ENCODE data around the gene TMEM219.

TMEM219 gene

GRCh38 chr16:30004424-30004776, 42.5 kb downstream of the TMEM219 start:
- TF ChIP-seq GABPA (IDR thresholded peaks at IDR 0.05; ENCODE audit: low read depth) (no peak), REST (IDR thresholded peaks at IDR 0.05; ENCODE audit: insufficient replicate concordance, low read depth) (no peak), SPI1 (IDR thresholded peaks at IDR 0.05; ENCODE audit: borderline replicate concordance, low read depth) (no peak), POLR2AphosphoS5 (IDR thresholded peaks at IDR 0.05; ENCODE audit: low read depth) (no peak)
- TF ChIP-seq, protein P1, sequence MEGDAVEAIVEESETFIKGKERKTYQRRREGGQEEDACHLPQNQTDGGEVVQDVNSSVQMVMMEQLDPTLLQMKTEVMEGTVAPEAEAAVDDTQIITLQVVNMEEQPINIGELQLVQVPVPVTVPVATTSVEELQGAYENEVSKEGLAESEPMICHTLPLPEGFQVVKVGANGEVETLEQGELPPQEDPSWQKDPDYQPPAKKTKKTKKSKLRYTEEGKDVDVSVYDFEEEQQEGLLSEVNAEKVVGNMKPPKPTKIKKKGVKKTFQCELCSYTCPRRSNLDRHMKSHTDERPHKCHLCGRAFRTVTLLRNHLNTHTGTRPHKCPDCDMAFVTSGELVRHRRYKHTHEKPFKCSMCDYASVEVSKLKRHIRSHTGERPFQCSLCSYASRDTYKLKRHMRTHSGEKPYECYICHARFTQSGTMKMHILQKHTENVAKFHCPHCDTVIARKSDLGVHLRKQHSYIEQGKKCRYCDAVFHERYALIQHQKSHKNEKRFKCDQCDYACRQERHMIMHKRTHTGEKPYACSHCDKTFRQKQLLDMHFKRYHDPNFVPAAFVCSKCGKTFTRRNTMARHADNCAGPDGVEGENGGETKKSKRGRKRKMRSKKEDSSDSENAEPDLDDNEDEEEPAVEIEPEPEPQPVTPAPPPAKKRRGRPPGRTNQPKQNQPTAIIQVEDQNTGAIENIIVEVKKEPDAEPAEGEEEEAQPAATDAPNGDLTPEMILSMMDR (IDR thresholded peaks at IDR 0.05; ENCODE audit: insufficient read depth, low read length): no peak
- DNase-seq (ENCODE audit: low read depth in 1 of 2, low spot score in 1 of 2): no peak
- no peak overlapping the region for H3K4me3 ChIP-seq (replicated peaks; ENCODE audit: insufficient read depth, low read length)
- H3K27me3 ChIP-seq (ENCODE audit: insufficient read depth, poor library complexity, severe bottlenecking): no peaks in the 10 kb centered on the region
- no peak overlapping the region for H3K27ac ChIP-seq (replicated peaks)

GRCh38 chr16:30004811-30005242, 42.9 kb downstream of the TMEM219 start:
- Histone ChIP-seq H3K27ac (replicated peaks) (no peak overlapping the region), H3K27me3 (ENCODE audit: insufficient read depth, poor library complexity, severe bottlenecking) (no peaks in the 10 kb centered on the region), H3K4me3 (replicated peaks; ENCODE audit: insufficient read depth, low read length) (no peak overlapping the region)
- DNase-seq (ENCODE audit: low read depth in 1 of 2, low spot score in 1 of 2): no peak
- TF ChIP-seq REST (IDR thresholded peaks at IDR 0.05; ENCODE audit: insufficient replicate concordance, low read depth): no peak
- no peak for TF ChIP-seq POLR2AphosphoS5 (IDR thresholded peaks at IDR 0.05; ENCODE audit: low read depth)
- no peak for TF ChIP-seq GABPA (IDR thresholded peaks at IDR 0.05; ENCODE audit: low read depth)
- TF ChIP-seq, protein P1 (IDR thresholded peaks at IDR 0.05; ENCODE audit: insufficient read depth, low read length): no peak
- no peak for TF ChIP-seq SPI1 (IDR thresholded peaks at IDR 0.05; ENCODE audit: borderline replicate concordance, low read depth)

DNA sequence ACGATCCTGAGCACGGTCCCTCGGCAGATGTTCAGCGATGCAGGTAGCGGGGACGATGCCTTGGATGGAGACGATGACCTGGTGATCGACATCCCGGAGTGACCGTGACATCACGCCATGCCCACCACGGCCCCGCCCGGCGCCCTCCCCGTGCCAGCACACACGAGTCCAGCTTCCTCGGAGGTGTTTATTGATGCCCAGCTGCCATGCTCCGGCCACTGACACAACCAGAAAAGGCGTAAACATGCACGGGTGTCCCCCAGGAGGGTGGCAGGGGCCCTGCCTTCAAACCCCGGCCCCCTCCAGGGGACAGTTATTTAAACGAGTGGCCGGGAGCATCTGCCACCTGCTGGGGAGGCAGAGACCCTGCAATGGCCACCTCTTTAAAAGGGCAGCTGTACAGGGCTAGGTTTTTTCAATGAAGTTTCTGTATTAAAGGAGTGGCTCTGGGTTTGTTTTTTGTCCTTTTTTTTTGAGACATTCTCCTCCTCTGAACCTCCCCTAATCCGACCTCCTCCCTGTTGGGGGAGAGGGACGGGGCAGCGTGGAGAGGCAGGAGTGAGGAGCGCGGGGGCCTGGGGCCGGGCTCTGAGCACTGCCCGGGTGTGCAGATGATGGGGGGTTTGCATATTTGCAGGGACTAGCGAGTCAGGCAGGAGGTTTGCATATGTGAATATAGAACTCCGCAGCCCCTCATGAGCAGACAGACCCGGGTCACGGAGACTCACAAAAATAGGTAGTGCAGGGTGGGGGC, 43.6 kb downstream of the TMEM219 start:
- TF ChIP-seq POLR2AphosphoS5 (IDR thresholded peaks at IDR 0.05; ENCODE audit: low read depth) (no peak), GABPA (IDR thresholded peaks at IDR 0.05; ENCODE audit: low read depth) (no peak), REST (IDR thresholded peaks at IDR 0.05; ENCODE audit: insufficient replicate concordance, low read depth) (no peak)
- TF ChIP-seq, protein P1 (IDR thresholded peaks at IDR 0.05; ENCODE audit: insufficient read depth, low read length): peak; percentile 73
- Histone ChIP-seq H3K4me3 (replicated peaks; ENCODE audit: insufficient read depth, low read length) (no peak overlapping the region), H3K27me3 (ENCODE audit: insufficient read depth, poor library complexity, severe bottlenecking) (no peaks in the 10 kb centered on the region), H3K27ac (replicated peaks) (no peak overlapping the region)
- peak in 1 of 2 experiments; percentile 35 for DNase-seq (ENCODE audit: low read depth in 1 of 2, low spot score in 1 of 2)
